NCI-H524 treated with DMSO at 0.1 percent for 48 hours (cell line): ENCODE data around the gene TRAF2.

Experiments
- DNase-seq: peaks from one replicate; lab custom pipeline; 2025; lab: John Stamatoyannopoulos, UW

The TRAF2 gene

DNA sequence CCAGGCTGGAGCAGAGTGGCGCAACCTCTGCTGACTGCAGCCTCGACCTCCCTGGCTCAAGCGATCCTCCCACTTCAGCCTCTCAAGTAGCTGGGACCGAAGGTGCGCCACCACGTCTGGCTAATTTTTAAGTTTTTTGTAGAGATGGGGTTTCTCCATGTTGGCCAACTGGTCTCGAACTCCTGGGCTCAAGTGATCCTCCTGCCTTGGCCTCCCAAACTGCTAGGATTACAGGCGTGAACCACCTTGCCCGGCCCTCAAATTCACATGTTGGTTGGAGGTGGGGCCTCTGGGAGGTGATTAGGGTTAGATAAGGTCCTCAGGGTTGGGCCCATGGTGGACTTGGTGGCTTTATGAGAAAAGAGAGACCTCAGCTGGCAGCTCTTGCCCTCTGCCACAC lies 75.8 kb downstream of the TRAF2 start:
- DNase-seq, result no peak

DNA sequence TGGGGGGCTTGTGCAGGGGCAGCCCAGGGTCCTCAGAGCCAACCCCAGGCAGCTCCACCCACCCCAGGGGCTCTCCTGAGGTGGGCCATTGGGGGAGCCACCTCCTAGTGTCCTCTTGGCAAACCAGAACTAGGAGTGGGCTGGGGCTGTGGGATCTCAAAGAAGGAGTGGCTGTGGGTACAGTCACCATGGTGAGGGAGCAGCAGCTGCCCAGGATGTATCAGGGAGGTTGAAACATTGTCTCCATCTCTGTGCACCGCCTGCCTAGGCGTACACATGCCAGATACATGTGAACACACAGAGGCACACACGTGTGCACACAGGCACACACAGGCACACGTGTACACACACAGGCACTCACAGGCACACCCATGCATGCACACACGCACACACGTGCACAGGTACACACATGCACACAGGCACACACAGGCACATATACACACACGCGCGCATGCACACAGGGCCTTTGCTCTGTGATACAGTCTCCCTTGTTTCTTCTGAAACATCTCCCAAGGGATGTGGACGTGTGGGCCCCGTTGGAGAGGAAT lies 76.5 kb downstream of the TRAF2 start:
- DNase-seq, result no peak

DNA sequence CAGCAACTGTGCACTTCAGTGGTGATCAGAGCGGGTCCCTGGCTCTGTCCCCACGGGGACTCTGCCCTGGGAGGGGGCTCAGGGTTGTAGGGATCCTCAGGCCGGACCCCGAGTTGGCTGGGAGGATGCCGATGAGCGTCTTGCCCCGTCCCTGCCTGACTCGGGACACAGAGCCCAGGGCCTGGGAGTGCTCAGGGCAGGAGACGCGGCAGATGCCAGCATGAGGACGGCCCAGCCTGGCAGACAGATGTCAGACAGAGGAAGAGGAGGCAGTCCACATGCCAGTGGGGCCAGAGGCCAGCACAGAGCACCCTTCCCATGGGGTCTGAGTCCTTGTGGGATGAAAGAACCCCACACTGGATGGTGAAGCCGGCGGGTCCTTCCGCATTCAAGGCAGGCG lies 77.0 kb downstream of the TRAF2 start:
- no peak for DNase-seq

DNA sequence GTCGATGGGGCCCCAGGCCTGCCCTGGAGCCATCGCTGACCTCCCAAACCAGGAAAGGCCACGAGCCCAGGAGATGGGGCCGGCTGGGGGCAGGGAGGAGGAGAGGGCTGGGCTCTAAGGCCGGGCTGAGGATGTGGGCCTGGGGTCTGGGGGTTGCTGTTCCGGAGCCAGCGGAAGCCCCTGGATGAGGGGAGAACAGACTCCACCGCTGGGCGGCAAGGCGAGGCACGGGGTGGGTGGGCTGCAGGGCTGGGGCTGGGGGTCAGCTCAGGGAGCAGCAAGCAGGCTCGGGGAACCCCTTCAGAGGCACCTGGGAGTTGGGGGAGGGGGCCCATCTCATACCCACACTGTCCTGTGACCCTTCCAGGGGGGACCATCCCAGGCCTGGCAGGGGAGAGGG lies 77.4 kb downstream of the TRAF2 start:
- DNase-seq, result no peak

DNA sequence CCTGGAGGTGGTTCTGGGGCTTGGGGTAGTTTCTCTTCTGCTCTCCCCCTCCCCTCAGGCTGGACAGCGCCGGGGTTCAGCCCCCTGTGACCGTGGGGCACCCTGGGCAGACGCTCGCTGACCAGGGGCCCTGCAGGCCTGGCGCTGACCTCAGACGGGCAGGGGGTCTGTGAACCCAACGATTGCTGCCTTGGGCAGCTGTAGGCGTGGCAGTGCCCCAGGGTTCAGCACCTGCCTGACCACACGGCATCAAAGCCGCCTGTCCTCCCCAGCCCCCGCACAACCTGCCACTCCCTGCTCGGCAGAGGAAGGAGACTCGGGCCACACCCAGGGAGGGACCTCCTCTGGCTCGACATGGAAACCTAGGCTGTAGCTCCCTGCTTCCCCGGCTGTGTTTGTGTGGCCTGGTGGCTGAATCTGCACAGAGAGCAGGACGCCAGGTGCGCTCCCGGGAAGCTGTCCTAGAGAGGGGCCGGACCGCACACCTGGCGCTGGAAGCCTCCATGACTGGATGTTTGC lies 77.9 kb downstream of the TRAF2 start:
- DNase-seq, result no peak

DNA sequence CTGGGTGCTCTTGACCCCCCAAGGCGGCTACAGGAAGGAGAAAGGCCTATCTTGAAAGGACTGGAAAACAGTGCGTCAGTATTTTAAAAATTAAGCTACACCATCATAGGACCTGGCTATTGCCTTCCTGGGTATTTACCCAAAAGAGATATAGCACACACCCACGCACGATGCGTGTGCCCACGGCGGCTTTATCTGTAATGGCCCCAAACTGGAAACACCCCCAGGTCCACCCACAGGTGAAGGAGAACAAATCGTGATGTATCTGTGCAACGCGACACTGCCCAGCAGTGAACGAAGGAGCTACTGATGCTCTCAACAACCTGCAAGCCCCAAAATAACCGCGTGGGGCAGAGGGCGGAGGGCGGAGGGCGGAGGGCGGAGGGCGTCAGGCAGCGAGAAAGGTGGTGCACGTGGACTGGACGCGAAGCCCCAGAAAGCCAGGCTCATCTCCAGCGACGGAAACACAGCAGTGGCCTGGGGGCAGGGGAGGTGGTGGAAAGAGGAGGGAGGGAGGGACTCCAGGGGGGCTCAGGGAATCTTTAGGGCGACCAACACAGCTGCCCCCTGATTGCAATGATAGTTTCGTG lies 78.6 kb downstream of the TRAF2 start:
- DNase-seq, result no peak

DNA sequence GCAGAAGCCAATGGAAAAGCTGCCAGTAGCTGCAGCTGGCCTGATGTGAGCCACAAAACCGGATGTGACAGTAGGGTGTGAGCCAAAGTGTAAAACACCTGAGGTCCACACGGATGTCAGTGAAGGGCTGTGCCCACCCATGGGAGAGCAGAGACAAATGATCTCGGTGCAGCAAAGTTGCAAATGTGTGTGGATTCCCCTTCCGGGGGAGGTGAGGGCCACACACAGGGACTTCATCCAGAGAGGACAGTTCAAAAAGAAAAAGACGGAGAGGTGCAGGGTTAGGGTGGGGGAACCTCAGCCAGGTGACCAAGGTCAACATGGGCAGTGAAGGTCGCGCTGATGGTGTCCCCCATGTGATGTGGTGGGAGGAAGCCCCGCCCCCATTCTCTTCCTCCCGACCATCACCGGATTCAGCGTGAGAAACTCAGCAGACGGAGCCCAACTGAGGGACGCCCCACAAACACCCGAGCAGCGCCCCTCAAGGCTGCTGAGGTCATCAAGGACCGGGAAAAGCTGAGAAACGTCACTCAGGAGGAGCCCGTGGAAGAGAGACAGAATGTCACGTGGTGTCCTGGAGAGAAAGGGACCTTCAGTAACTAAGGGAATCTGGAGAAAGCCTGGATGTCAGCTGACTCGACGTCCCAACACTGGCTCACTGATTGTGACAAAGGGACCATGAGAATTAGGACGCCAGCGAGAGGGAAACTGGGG lies 79.6 kb downstream of the TRAF2 start:
- no peak for DNase-seq

DNA sequence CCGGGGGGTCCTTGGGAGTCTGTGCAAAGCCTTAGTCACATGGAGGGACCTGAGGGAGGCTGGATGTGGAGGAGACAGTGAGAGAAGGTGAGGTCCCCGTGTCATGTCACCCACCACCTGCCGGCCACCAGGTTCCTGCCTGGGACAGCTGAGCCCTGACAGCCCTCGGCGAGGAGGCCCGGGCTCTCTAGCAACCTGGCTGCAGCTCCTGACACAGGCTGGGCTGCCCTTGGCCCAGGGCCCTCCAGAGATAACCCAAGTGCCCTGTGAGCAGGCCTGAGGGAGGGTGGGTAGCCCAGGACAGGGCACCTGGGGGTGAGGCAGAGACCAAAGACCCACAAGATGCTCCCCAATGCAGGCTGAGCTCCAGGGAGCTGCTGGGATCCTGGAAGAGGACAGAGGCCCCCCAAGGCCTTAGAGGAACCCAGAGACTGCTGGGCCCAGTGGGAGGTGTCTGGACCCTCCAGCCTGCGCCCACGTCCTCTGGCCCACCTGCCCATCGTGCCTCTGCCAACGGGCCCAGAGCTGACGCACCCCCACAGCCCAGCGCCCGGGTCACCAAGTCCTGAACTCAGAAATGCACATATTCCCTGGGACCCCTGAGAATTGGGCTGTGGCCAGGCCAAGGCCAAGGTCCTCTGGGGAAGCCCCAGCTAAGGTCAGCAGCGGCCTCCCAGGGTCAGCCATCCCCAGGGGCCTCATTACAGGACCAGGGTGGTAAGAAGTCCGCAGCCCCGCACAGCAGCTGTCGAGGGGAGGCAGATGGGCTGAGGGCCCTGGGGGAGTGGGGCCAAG lies 82.2 kb downstream of the TRAF2 start:
- no peak for DNase-seq

DNA sequence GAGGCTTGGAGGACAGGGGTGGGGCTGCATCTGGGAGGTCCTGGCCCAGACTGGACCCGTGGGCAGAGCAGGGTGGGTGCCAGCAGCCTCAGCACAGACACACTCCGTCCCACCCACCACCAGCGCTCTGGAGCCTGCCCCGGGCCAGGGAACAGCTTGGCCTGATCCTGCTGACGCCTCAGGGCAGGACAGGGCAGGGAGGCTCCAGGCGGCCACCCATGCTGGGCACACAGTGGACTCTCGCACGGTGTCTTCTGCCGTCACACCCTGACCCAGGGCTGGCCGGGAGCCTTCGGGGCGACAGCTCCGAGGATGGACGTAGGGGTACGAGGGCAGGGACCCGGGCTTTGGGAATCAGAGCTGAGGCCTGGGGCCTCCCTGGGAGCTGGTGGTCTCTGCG lies 82.8 kb downstream of the TRAF2 start:
- no peak for DNase-seq

DNA sequence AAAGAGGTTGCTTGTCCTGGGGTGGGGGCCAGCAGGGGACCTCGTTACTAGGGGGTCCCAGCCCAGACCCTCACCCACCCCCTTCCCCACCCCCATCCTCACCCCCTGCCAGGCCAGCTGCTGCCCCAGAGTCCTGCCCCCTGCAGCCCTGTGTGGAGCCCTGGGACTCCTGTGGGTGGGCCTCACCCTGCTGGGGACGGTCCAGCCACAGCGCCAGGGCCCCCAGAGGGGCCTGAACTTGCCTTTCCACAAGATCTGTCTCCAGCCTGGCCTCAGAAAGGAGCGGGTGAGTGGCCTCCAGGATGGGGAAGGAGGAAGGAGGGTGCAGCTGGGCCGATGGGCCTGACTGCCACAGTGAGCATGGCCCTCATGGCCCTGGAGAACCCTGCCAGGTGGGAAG lies 83.5 kb downstream of the TRAF2 start:
- DNase-seq, result no peak

DNA sequence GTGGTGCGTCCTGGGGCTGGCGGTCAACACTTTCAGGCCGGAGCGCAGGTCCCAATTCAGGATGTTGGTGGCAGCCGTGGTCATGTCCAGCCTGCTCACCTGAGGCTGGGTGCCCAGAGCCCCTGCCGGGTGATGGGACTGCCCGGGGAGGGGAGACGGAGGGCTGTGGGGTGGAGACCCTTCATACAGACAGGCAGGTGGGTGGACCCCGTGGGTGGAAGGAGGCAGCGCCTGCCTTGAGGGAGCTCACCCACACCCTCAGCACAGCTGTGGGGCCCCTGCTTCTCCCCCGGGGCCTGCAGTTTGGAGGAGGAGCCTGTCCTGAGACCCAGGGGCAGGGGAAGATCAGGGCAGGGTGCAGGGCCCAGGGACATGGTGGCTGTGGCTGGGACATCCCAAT lies 84.0 kb downstream of the TRAF2 start:
- DNase-seq, result no peak

DNA sequence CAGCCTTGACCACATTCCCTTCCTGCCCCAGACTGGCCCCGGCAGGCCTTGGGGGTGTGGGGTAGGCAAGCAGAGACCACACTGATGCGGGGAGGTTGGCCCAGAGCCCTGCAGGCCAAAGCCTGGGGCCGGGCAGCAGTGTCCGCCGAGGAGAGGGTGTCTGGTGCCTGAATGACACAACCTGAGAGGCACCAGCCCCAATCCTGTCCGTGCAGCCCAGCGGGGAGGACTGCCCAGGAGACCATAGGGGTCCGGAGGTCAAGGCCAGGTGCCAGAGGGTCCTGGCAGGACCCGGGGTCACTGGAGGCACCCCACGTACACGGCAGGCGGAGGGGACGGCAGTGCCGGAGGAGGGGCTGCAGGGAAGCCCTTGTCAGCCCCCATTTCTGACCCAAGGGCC lies 85.4 kb downstream of the TRAF2 start:
- DNase-seq, result no peak

DNA sequence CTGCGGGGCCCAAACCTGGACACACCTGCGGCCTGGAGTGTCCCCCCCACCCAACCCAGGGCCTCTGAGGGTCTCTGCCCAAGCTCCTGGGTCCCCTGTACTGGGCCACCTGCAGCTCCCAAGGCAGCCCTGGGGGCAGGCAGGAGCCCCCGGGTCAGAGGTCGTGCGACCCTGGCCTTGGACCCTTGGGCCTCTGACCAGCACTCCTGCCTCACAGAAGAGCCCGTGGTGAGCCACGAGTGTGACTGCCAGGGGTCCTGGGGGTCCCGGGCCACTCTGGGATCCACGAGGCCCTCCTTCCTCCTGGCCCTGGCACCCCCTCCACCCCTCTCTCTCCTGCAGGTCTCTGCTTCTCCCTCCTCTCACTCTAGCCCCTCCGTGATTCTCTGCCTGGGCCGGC lies 86.0 kb downstream of the TRAF2 start:
- no peak for DNase-seq

DNA sequence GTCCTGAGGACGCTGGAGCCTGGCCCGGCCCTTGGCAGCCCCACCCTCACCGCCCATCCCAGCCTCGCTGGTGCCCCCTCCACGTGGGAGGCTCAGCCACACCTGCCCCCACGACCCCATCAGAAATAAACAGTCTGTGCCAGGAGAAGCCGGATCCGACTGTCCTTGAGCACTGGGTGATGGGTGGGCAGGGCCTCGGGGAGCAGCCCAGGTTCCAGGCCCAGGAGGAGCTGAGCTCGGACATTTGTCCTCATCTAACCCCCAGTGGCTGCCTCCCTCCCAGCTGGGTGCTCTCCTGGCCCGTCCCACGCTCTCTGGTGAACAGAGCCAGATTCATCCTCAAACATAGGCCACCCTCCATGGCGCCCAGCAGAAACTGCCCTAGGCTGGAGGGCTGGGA lies 86.4 kb downstream of the TRAF2 start:
- no peak for DNase-seq

DNA sequence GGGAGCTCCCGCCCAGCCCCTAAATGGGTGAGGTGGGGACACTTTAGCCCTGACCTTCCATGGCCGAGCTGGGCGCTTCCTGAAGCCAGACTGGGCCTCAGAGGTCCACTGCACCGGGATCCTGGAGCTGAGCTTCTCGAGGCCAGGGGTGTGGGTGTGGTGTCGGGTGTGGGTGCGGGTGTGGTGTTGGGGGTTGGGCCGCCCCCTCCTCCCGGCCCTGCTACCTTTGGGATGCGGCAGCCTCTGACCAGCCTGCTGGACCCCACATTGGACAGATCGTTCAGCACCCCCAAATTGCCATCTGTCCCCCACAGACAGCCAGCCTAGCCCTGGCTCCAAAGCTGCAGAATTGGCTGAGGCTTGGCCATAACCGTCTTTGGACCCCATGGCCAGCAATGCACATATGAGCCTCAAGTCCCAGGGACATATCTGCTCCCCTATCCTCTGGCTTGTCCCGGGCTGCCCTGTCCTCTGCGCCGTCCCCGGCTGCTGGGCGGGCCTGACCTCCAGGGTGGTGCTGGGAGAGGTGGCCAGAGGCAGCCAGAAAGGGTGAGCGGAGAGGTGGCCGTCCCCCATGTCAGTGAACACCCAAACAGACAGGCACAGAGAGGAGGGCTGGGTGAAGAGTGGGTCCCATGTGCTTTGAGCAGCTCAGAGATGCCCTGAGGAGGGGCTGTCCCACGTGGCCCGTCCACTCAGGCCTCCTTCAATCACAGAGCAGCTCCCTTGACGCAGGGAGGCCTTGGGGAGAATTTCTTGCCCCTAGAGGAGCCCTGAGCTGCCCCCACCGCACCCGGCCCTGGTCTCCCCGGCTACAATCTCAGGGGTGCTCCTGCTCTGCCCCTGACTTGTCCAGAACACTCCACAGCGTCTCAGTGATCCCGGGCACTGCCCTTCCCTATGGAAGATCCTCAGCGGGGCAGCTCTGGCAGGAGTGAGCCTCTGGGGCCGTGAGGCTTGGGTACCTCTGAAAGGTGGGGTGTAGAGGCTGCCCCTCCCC lies 87.6 kb downstream of the TRAF2 start:
- no peak for DNase-seq

DNA sequence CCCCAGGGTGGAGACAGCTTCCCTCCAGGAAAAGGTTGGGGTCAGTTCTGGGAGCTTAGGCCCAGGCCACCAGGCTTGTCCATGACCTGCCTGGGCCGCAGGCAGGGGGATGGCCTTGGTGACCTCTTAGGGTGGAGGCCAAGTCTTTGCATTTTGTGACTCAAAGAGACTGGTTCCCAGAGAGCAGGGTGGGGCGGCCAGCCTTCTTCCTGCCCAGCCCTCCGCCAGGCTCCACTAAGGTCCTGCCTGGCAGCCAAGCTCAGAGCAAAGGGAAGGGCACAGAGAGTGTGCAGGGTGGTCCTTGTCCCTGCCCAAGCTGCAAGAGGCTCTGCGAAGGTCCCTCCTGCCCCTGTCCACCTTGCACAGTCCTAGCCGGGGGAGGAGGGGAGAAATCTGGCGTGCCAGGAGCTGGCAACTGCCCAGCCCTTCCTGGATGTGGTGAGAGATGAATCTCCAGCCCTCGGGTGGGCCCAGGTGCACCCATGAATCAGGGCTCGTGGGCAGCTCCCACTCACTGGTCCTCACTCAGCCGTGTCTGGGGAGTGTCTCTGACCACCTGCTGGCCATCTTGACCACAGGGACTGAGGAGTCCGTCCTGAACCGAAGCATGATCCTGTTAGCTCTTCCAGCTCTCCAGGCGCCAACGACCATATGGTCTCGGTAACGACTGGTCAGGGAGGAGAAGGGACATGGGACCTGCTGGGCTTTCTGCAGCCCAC lies 88.7 kb downstream of the TRAF2 start:
- no peak for DNase-seq

DNA sequence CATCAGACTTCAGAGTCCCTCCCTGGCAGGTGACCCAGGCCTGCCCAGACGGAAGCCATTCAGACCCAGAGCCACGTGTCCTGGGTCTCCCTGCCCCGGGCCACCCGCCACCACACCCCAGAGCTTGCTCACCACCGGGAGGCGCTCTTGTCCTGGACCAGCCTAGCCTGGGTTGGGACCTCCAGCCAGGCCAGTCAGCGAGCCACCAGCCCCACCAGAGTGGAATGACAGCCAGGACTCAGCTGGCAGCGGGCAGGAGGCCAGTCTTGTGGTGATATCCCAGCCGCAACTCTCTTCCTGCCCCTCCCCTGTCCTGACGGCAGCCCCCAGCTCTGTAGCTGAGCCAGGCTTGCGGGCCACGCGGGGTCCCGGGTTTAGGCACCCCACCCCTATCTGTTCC lies 89.3 kb downstream of the TRAF2 start:
- DNase-seq, result no peak
